Stimulated activated CD4-positive, alpha-beta T cell treated with anti-CD3 and anti-CD28 coated beads, Interleukin-15, amount 100 ng/mL, for 48 hours (primary cell): ENCODE results near the gene ENO4.

Experiments used
- DNase-seq, 2 donors: peaks; one replicate each; pipeline ENCODE4 v3.0.0-alpha.2; 2020; ENCODE audit warnings: low read depth in 2 of 2

ENO4 gene

GRCh38 chr10:116913695-116914094, 64.4 kb downstream of the ENO4 start:
- DNase-seq: no peak

GRCh38 chr10:116915340-116915739, 66.0 kb downstream of the ENO4 start:
- no peak for DNase-seq

- no peak for DNase-seq
Observed at GRCh38 chr10:116917481-116917880, 68.2 kb downstream of the ENO4 start.

- no peak for DNase-seq
Observed at GRCh38 chr10:116918583-116918982, 69.3 kb downstream of the ENO4 start.

- no peak for DNase-seq
Observed at GRCh38 chr10:116919164-116919563, 69.9 kb downstream of the ENO4 start.

- DNase-seq: no peak
Observed at GRCh38 chr10:116919706-116920105, 70.4 kb downstream of the ENO4 start.

- no peak for DNase-seq
Observed at GRCh38 chr10:116925056-116925455, 75.8 kb downstream of the ENO4 start.

- no peak for DNase-seq
Observed at GRCh38 chr10:116926426-116926825, 77.1 kb downstream of the ENO4 start.

- DNase-seq: no peak
Observed at GRCh38 chr10:116931806-116932205, 82.5 kb downstream of the ENO4 start.
